Upper lobe of left lung (tissue), 6 donors: ENCODE results near the gene BRI3. TPM values are rescaled to one million over a fixed set of nuclear protein-coding genes. Genes with fewer than 3 reads are reported as not detected.

ENCODE experiments used
- ATAC-seq, 2 donors: fragments of 200-7000 bp; cut with Tn5 transposase; one replicate each; pipeline ENCODE4 v1.9.1; 2022; ENCODE audit warnings: mild to moderate bottlenecking in 2 of 2, moderate library complexity in 2 of 2; ENCODE audit not compliant: low FRiP score in 2 of 2
- DNase-seq, 2 donors: peaks; one replicate each; pipeline ENCODE4 v3.0.0-alpha.2; 2019 to 2020
- H3K27ac ChIP-seq, 4 donors: fragments of 200-600 bp; sonication (generic); one replicate each; pipeline ENCODE4 v1.5.1; 2016 to 2019
- H3K27me3 ChIP-seq, 4 donors: fragments of 200-600 bp; sonication (generic); one replicate each; pipeline ENCODE4 v1.5.1; 2017 to 2019
- H3K36me3 ChIP-seq, 4 donors: fragments of 200-600 bp; sonication (generic); one replicate each; pipeline ENCODE4 v1.5.1; 2016 to 2019
- H3K4me1 ChIP-seq, 4 donors: fragments of 200-600 bp; sonication (generic); one replicate each; pipeline ENCODE4 v1.5.1; 2018 to 2019
- H3K4me3 ChIP-seq, 4 donors: fragments of 200-600 bp; sonication (generic); one replicate each; pipeline ENCODE4 v1.5.1; 2017 to 2019; ENCODE audit warnings: mild to moderate bottlenecking in 2 of 4, moderate library complexity in 1 of 4
- H3K9me3 ChIP-seq, 4 donors: fragments of 200-600 bp; sonication (generic); one replicate each; pipeline ENCODE4 v1.5.1; 2018 to 2019
- CTCF ChIP-seq, 6 experiments: fragments of 450-650 bp in 4 of 6; fragments of 200-600 bp in 2 of 6; sonication (generic) in 2 of 6; IDR thresholded peaks; one replicate each; pipeline ENCODE4 v1.5.1; 2016 to 2019; ENCODE audit warnings: antibody characterized with exemption in 6 of 6
- EP300 ChIP-seq, 4 donors: sonication (generic); formaldehyde crosslinking; IDR thresholded peaks; one replicate each; pipeline ENCODE4 v1.5.1; 2017; ENCODE audit warnings: antibody characterized with exemption in 4 of 4, control low read depth in 2 of 4
- POLR2A ChIP-seq, 4 donors: fragments of 450-650 bp; IDR thresholded peaks; one replicate each; pipeline ENCODE4 v1.5.1; 2016 to 2017; ENCODE audit warnings: antibody characterized with exemption in 4 of 4, mild to moderate bottlenecking in 2 of 4
- POLR2AphosphoS5 ChIP-seq, 2 donors: sonication (generic); formaldehyde crosslinking; IDR thresholded peaks; one replicate each; pipeline ENCODE4 v1.5.1; 2017; ENCODE audit warnings: antibody characterized with exemption in 2 of 2
- WGBS, 2 donors: methylation state at CpG; one replicate each; pipeline ENCODE4 v1.1.5; 2017 to 2018; 5-methylcytosine and 5-hydroxymethylcytosine counted together
- total RNA-seq, 6 donors: library from RNA; depleted of rRNA in 4 of 6; stranded (reverse); fragments of >200 nt in 4 of 6; gene quantifications; one replicate each; pipeline versions ENCODE4 v1.1.0 to v1.2.1, GENCODE V29; 2016 to 2021
- donor health status: DM: no; HTN: no; CAD: no; lungs with moderate emphysema.
- donor health status: DM: no; HTN: yes; CAD: no; lungs with severe emphysema.

The BRI3 gene
- total RNA-seq, 6 donors from 2014 or later: 113 to 703 (median 143) TPM

GRCh38 chr7:98283127-98283886 lies 1.8 kb downstream of the BRI3 start:
- Histone ChIP-seq H3K27ac (peak overlapping the region; percentile 98 to 100 (median 99)), H3K9me3 (no peaks in the 10 kb centered on the region), H3K27me3 (no peaks in the 10 kb centered on the region), H3K4me1 (peaks cover 47 to 73% (median 63%) of the 10 kb centered on the region in 4 donors), H3K4me3 (peak overlapping the region; percentile 89 to 98 (median 92)), H3K36me3 (peaks cover 0 to 27% (median 12%) of the 10 kb centered on the region in 4 donors)
- DNase-seq (peak; percentile 75 to 89), ATAC-seq (peak; percentile 31 to 32)
- TF ChIP-seq CTCF (IDR thresholded peaks at IDR 0.05) (no peak), POLR2AphosphoS5 (IDR thresholded peaks at IDR 0.05) (peak; percentile 61 to 80), POLR2A (IDR thresholded peaks at IDR 0.05) (peak in 3 of 4 donors; percentile 40 to 84 (median 53)), EP300 (IDR thresholded peaks at IDR 0.05) (peak in 1 of 4 donors; percentile 80)
- WGBS, 2 donors: 22 to 25% methylated on average over 10 to 19 of the region's 19 CpGs

GRCh38 chr7:98283887-98284222 lies 2.4 kb downstream of the BRI3 start:
- H3K4me1 ChIP-seq: peaks cover 52 to 73% (median 65%) of the 10 kb centered on the region in 4 donors
- no peak for DNase-seq
- 21% methylated on average over 8 of the region's 8 CpGs; no CpG with 5 or more reads in 1 of the 2 donors for WGBS, 2 donors

GRCh38 chr7:98284335-98285036 lies 3.0 kb downstream of the BRI3 start:
- ATAC-seq: peak; percentile 62 to 78

More at GRCh38 chr7:98283887-98284222, 2.4 kb downstream of the BRI3 start:
- Histone ChIP-seq H3K27ac (peak overlapping the region; percentile 98 to 100 (median 99)), H3K4me3 (peak overlapping the region; percentile 89 to 98 (median 92)), H3K9me3 (no peaks in the 10 kb centered on the region), H3K27me3 (no peaks in the 10 kb centered on the region), H3K36me3 (peaks cover 1 to 31% (median 17%) of the 10 kb centered on the region in 4 donors)
- ATAC-seq: no peak
- no peak for TF ChIP-seq EP300 (IDR thresholded peaks at IDR 0.05)
- TF ChIP-seq POLR2AphosphoS5 (IDR thresholded peaks at IDR 0.05): no peak
- TF ChIP-seq CTCF (IDR thresholded peaks at IDR 0.05): no peak
- no peak for TF ChIP-seq POLR2A (IDR thresholded peaks at IDR 0.05)

More at GRCh38 chr7:98284335-98285036, 3.0 kb downstream of the BRI3 start:
- Histone ChIP-seq H3K27ac (peak overlapping the region; percentile 98 to 100 (median 99)), H3K36me3 (peaks cover 4 to 36% (median 20%) of the 10 kb centered on the region in 4 donors), H3K9me3 (no peaks in the 10 kb centered on the region), H3K4me1 (peaks cover 58 to 77% (median 71%) of the 10 kb centered on the region in 4 donors), H3K27me3 (no peaks in the 10 kb centered on the region), H3K4me3 (peak overlapping the region; percentile 89 to 98 (median 92))
- no peak for TF ChIP-seq EP300 (IDR thresholded peaks at IDR 0.05)
- peak; percentile 66 to 86 for TF ChIP-seq POLR2AphosphoS5 (IDR thresholded peaks at IDR 0.05)
- peak in 2 of 4 donors; percentile 35 to 90 for TF ChIP-seq POLR2A (IDR thresholded peaks at IDR 0.05)
- peak in 2 of 6 experiments; percentile 16 to 20 for TF ChIP-seq CTCF (IDR thresholded peaks at IDR 0.05)
- DNase-seq: peak; percentile 90 to 93
- 10 to 16% methylated on average over 4 to 10 of the region's 20 CpGs for WGBS, 2 donors
